H1 (cell line): ENCODE data around the gene ITIH4. TPM values are rescaled to one million over a fixed set of nuclear protein-coding genes. Genes with fewer than 3 reads are reported as not detected.

ENCODE experiments used
- CTCF ChIA-PET: fragments of 300-600 bp; sonication (Branson Sonifier 250); formaldehyde crosslinking; loops from one replicate; lab custom pipeline; 2021; ENCODE audit not compliant: partially characterized antibody; lab: Charles Lee
- POLR2A ChIA-PET: fragments of 300-600 bp; sonication (Branson Sonifier 250); formaldehyde crosslinking; loops from one replicate; lab custom pipeline; 2021; ENCODE audit warnings: inconsistent platforms; ENCODE audit not compliant: partially characterized antibody; lab: Charles Lee
- DNase-seq, 2 experiments: peaks; one replicate each; pipeline versions ENCODE4 v3.0.0 to v3.0.0-alpha.2; 2010 to 2022; ENCODE audit warnings: low spot score in 2 of 2, low read depth in 1 of 2, mixed read lengths in 1 of 2
- FAIRE-seq: peaks from 2 replicates; lab custom pipeline; 2011; peaks lifted over from hg19 to GRCh38; lab: Jason Lieb, UNC
- H2AFZ ChIP-seq: 2 replicates; pipeline ENCODE4 v1.8.1; 2012; ENCODE audit warnings: low read length, inconsistent platforms
- H2AK5ac ChIP-seq: 2 replicates; pipeline ENCODE4 v1.6.1; 2013; ENCODE audit warnings: low read depth, low read length
- H2BK120ac ChIP-seq: replicated peaks from 2 replicates; pipeline ENCODE3; 2013; ENCODE audit warnings: low read depth, low read length, inconsistent platforms
- H2BK12ac ChIP-seq: 2 replicates; pipeline ENCODE4 v1.6.1; 2013; ENCODE audit warnings: low read depth, low read length
- H2BK15ac ChIP-seq: 2 replicates; pipeline ENCODE4 v1.6.1; 2013; ENCODE audit warnings: low read length
- H2BK20ac ChIP-seq: 2 replicates; pipeline ENCODE4 v1.6.1; 2013; ENCODE audit warnings: low read length
- H2BK5ac ChIP-seq: 2 replicates; pipeline ENCODE4 v1.6.1; 2013; ENCODE audit warnings: low read depth, low read length
- H3K14ac ChIP-seq: 2 replicates; pipeline ENCODE4 v1.6.1; 2013; ENCODE audit warnings: inconsistent platforms; ENCODE audit not compliant: insufficient read length
- H3K18ac ChIP-seq: 2 replicates; pipeline ENCODE4 v1.6.1; 2013; ENCODE audit warnings: low read length; ENCODE audit errors: extremely low read depth
- H3K23ac ChIP-seq: 2 replicates; pipeline ENCODE4 v1.6.1; 2013; ENCODE audit warnings: inconsistent platforms; ENCODE audit not compliant: insufficient read length
- H3K23me2 ChIP-seq: 2 replicates; pipeline ENCODE4 v1.6.1; 2013; ENCODE audit warnings: low read depth, low read length
- H3K27ac ChIP-seq: 2 replicates; pipeline ENCODE4 v1.6.1; 2011; ENCODE audit warnings: low read depth, low read length, inconsistent platforms
- H3K27me3 ChIP-seq, 4 experiments: replicated peaks in 1 of 4; 1 replicate in 1 of 4; 2 replicates in 3 of 4; pipeline versions ENCODE4 v1.6.1 to v1.8.1; 2011 to 2013; ENCODE audit warnings: low read length in 3 of 4, mild to moderate bottlenecking in 3 of 4, inconsistent platforms in 2 of 4, mixed read lengths in 2 of 4, moderate library complexity in 1 of 4; ENCODE audit not compliant: control insufficient read depth in 3 of 4, insufficient read depth in 3 of 4; ENCODE audit errors: extremely low read depth in 1 of 4
- H3K36me3 ChIP-seq, 4 experiments: 2 replicates each; pipeline versions ENCODE4 v1.6.1 to v1.8.1; 2011 to 2013; ENCODE audit warnings: mild to moderate bottlenecking in 4 of 4, low read length in 3 of 4, moderate library complexity in 2 of 4, control low read depth in 1 of 4, inconsistent platforms in 1 of 4; ENCODE audit not compliant: insufficient read depth in 4 of 4, control insufficient read depth in 2 of 4
- H3K4ac ChIP-seq: replicated peaks from 2 replicates; pipeline ENCODE3; 2013; ENCODE audit warnings: low read length, low read depth, mixed read lengths, inconsistent platforms; ENCODE audit not compliant: insufficient read length
- H3K4me1 ChIP-seq, 4 experiments: replicated peaks in 1 of 4; 1 replicate in 1 of 4; 2 replicates in 3 of 4; pipeline versions ENCODE4 v1.6.1 to v1.8.1; 2011 to 2013; ENCODE audit warnings: low read length in 3 of 4, inconsistent platforms in 2 of 4, mixed read lengths in 1 of 4; ENCODE audit not compliant: insufficient read depth in 4 of 4, control insufficient read depth in 3 of 4
- H3K4me2 ChIP-seq, 2 experiments: 2 replicates each; pipeline versions ENCODE4 v1.6.1 to v1.8.1; 2011 to 2013; ENCODE audit warnings: low read depth in 2 of 2, low read length in 2 of 2, control low read depth in 1 of 2, inconsistent platforms in 1 of 2, mild to moderate bottlenecking in 1 of 2; ENCODE audit not compliant: insufficient read depth in 1 of 2
- H3K4me3 ChIP-seq, 4 experiments: fragments of 200-600, 300-600 bp in 1 of 4; sonication (generic), shearing (Covaris generic), sonication (Bioruptor Twin) in 1 of 4; 2 replicates each; pipeline versions ENCODE4 v1.5.1 to v1.8.1; 2011 to 2016; ENCODE audit warnings: low read length in 4 of 4, low read depth in 3 of 4, control low read depth in 2 of 4, inconsistent platforms in 2 of 4, mild to moderate bottlenecking in 2 of 4, mixed read lengths in 1 of 4, moderate library complexity in 1 of 4; ENCODE audit not compliant: insufficient read depth in 2 of 4; ENCODE audit errors: extremely low read depth in 1 of 4
- H3K56ac ChIP-seq: replicated peaks from 2 replicates; pipeline ENCODE3; 2013; ENCODE audit warnings: low read depth, mild to moderate bottlenecking, mixed read lengths, low read length, inconsistent platforms; ENCODE audit not compliant: insufficient read length
- H3K79me1 ChIP-seq: 2 replicates; pipeline ENCODE4 v1.6.1; 2013; ENCODE audit warnings: low read depth, low read length, control low read depth
- H3K79me2 ChIP-seq, 2 experiments: 2 replicates each; pipeline versions ENCODE4 v1.6.1 to v1.8.1; 2012 to 2013; ENCODE audit warnings: low read length in 2 of 2, mild to moderate bottlenecking in 2 of 2, inconsistent platforms in 1 of 2; ENCODE audit not compliant: insufficient read depth in 2 of 2, control insufficient read depth in 1 of 2
- H3K9ac ChIP-seq, 4 experiments: replicated peaks in 1 of 4; 1 replicate in 1 of 4; 2 replicates in 3 of 4; pipeline versions ENCODE4 v1.6.1 to v1.8.1; 2011 to 2013; ENCODE audit warnings: low read depth in 3 of 4, low read length in 3 of 4, control low read depth in 2 of 4, mild to moderate bottlenecking in 2 of 4, moderate library complexity in 2 of 4, inconsistent platforms in 1 of 4; ENCODE audit errors: extremely low read depth in 1 of 4
- H3K9me3 ChIP-seq, 2 experiments: 2 replicates each; pipeline versions ENCODE4 v1.6.1 to v1.8.1; 2012 to 2013; ENCODE audit warnings: mild to moderate bottlenecking in 2 of 2, moderate library complexity in 2 of 2, control low read depth in 1 of 2, inconsistent platforms in 1 of 2, low read depth in 1 of 2, low read length in 1 of 2, mixed read lengths in 1 of 2; ENCODE audit not compliant: insufficient read depth in 2 of 2
- H4K20me1 ChIP-seq, 2 experiments: replicated peaks in 1 of 2; 2 replicates each; pipeline versions ENCODE3 to v1.8.1; 2011 to 2013; ENCODE audit warnings: inconsistent platforms in 2 of 2, low read length in 2 of 2, mild to moderate bottlenecking in 1 of 2; ENCODE audit not compliant: insufficient read depth in 2 of 2, control insufficient read depth in 1 of 2
- H4K5ac ChIP-seq: 2 replicates; pipeline ENCODE4 v1.6.1; 2013; ENCODE audit warnings: low read length, low read depth, mixed read lengths, inconsistent platforms; ENCODE audit not compliant: insufficient read length
- H4K8ac ChIP-seq: 2 replicates; pipeline ENCODE4 v1.8.0; 2013; ENCODE audit warnings: mild to moderate bottlenecking, moderate library complexity, low read length, inconsistent platforms; ENCODE audit not compliant: insufficient read depth; ENCODE audit errors: extremely low read depth
- H4K91ac ChIP-seq: replicated peaks from 2 replicates; pipeline ENCODE3; 2013; ENCODE audit warnings: low read length, mixed read lengths, inconsistent platforms; ENCODE audit not compliant: insufficient read length
- BACH1 ChIP-seq: IDR thresholded peaks from 2 replicates; pipeline ENCODE4 v1.6.1; 2012; ENCODE audit warnings: low read length, improper control_type of control experiment
- BCL11A ChIP-seq, 2 experiments: IDR thresholded peaks; one replicate each; pipeline ENCODE4 v1.6.1; 2011; ENCODE audit warnings: low read depth in 2 of 2, low read length in 2 of 2, mild to moderate bottlenecking in 2 of 2
- HDAC2 ChIP-seq, 2 experiments: fragments of 300-600 bp in 1 of 2; sonication (generic) in 1 of 2; IDR thresholded peaks; 2 replicates each; pipeline ENCODE4 v1.6.1; 2011 to 2012; ENCODE audit warnings: low read depth in 2 of 2, low read length in 2 of 2, mild to moderate bottlenecking in 2 of 2, moderate library complexity in 2 of 2, borderline replicate concordance in 1 of 2, inconsistent platforms in 1 of 2
- HDAC6 ChIP-seq: IDR thresholded peaks from one replicate; pipeline ENCODE4 v1.7.1; 2012; ENCODE audit warnings: low read depth, mild to moderate bottlenecking, inconsistent platforms, low read length, moderate library complexity
- KDM1A ChIP-seq: fragments of 200-600, 300-600 bp; sonication (generic); IDR thresholded peaks from 2 replicates; pipeline ENCODE4 v1.7.1; 2016; ENCODE audit warnings: mild to moderate bottlenecking, low read length, borderline replicate concordance
- KDM5A ChIP-seq: fragments of 200-600 bp; IDR thresholded peaks from 2 replicates; pipeline ENCODE4 v1.7.1; 2012; ENCODE audit warnings: mild to moderate bottlenecking, low read length, inconsistent platforms, mixed read lengths
- WGBS, 2 experiments: shearing (Covaris generic) in 1 of 2; methylation state at CpG; one replicate each; pipeline versions ENCODE4 v1.1.6 to v1.1.7; 2013 to 2015; ENCODE audit warnings: low lambda C conversion rate in 2 of 2, mixed read lengths in 2 of 2, inconsistent platforms in 1 of 2, low coverage in 1 of 2, missing lambda C conversion rate in 1 of 2; ENCODE audit not compliant: insufficient replicate concordance in 2 of 2, insufficient coverage in 1 of 2, insufficient read length in 1 of 2; ENCODE audit errors: extremely low coverage in 1 of 2, missing lambda C conversion rate in 1 of 2; 5-methylcytosine and 5-hydroxymethylcytosine counted together
- polyA plus RNA-seq, 7 experiments: library from polyadenylated mRNA; depleted of rRNA in 3 of 7; stranded (reverse) in 5 of 7; unstranded in 2 of 7; fragments of >200 nt in 5 of 7; fragments of 200-250 nt in 2 of 7; gene quantifications; 1 replicate in 5 of 7; 2 replicates in 1 of 7; 4 replicates in 1 of 7; pipeline versions ENCODE4 v1.2.1 to v1.2.3, GENCODE V29; 2011 to 2013; ENCODE audit warnings: missing spikeins in 2 of 7, mixed read lengths in 2 of 7
- total RNA-seq: library from RNA; stranded (reverse); fragmentation: NEBNext Ultra II Directional; extraction: Animal tissue kit (Norgen Biotek cat#: 25700); gene quantifications from 2 replicates; pipeline ENCODE4 v1.2.1, GENCODE V29; 2021

The ITIH4 gene
- total and polyA plus RNA-seq, 2 of the 8 experiments (the other 6 are each of a cell fraction or from before 2014, with no cell fraction given), result 3.4 to 3.7 TPM

- no peak overlapping the region for H3K4me3 ChIP-seq
- H2AFZ ChIP-seq, result no peak overlapping the region
- H4K20me1 ChIP-seq, result peaks cover 0 to 2% of the 10 kb centered on the region in 2 experiments
- FAIRE-seq (no peak), DNase-seq (no peak)
- no peak for TF ChIP-seq HDAC2 (IDR thresholded peaks at IDR 0.05; ENCODE audit: borderline replicate concordance in 1 of 2, low read depth in 2 of 2, low read length in 2 of 2)
- TF ChIP-seq BACH1, result no peak
- TF ChIP-seq KDM5A, result no peak
- no peak for TF ChIP-seq HDAC6
- no peak for TF ChIP-seq BCL11A (IDR thresholded peaks at IDR 0.05; ENCODE audit: low read depth in 2 of 2, low read length in 2 of 2)
- TF ChIP-seq KDM1A, result no peak
- no peak overlapping the region for H3K4ac ChIP-seq
- H4K5ac ChIP-seq, result no peak overlapping the region
- no peak overlapping the region for H3K9ac ChIP-seq
- H3K9me3 ChIP-seq, result no peaks in the 10 kb centered on the region
- H3K79me2 ChIP-seq, result no peaks in the 10 kb centered on the region
- no peak overlapping the region for H2BK5ac ChIP-seq
- H3K36me3 ChIP-seq, result peaks cover 3 to 13% (median 7%) of the 10 kb centered on the region in 4 experiments; a peak in 7 of 8 replicates
- no peak overlapping the region for H2AK5ac ChIP-seq
- peak overlapping the region; percentile 51; the same call in 1 of the 2 replicates for H4K8ac ChIP-seq
- no peak overlapping the region for H3K4me2 ChIP-seq
- ChIA-PET POLR2A (interaction anchor here (1.2 kb wide), 1 partner anchor 48 kb away, joined by 5 read pairs; the partner anchor contains the start of gene STIMATE), CTCF (interaction anchor here (0.6 to 3.5 kb wide), 17 partner anchors 11 to 224 kb away, joined by 3 to 35 read pairs (median 7); no protein-coding TSS in a partner anchor)
- H3K23me2 ChIP-seq, result no peaks in the 10 kb centered on the region
- H2BK120ac ChIP-seq, result no peak overlapping the region
- no peak overlapping the region for H3K27ac ChIP-seq
- no peaks in the 10 kb centered on the region for H3K4me1 ChIP-seq
- H4K91ac ChIP-seq, result no peak overlapping the region
- H3K79me1 ChIP-seq, result no peaks in the 10 kb centered on the region
- no peak overlapping the region for H2BK12ac ChIP-seq
- H3K56ac ChIP-seq, result no peak overlapping the region
- no peak overlapping the region for H3K14ac ChIP-seq
- no peak overlapping the region for H3K18ac ChIP-seq
- H2BK20ac ChIP-seq, result no peak overlapping the region
- H2BK15ac ChIP-seq, result no peak overlapping the region
- WGBS, 2 experiments, result 96% methylated on average over 15 of the region's 15 CpGs; no CpG with 5 or more reads in 1 of the 2 experiments
- H3K23ac ChIP-seq, result no peak overlapping the region
- no peaks in the 10 kb centered on the region for H3K27me3 ChIP-seq
Measured at GRCh38 chr3:52849656-52850055, 19.2 kb upstream of the ITIH4 start.
